ENCODE measurements around the gene ALPK3. TPM values are rescaled to one million over a fixed set of nuclear protein-coding genes. Genes with fewer than 3 reads are reported as not detected.

Gene ALPK3
- total and polyA plus RNA-seq, 2 donors (not counting 3 experiments of a cell fraction or from before 2014, with no cell fraction given) = 18.4 to 36.2 TPM

- no TSS peak for BruUV-seq (replicated peaks)
- Histone ChIP-seq H3K4me3 (replicated peaks in 1 of 3; ENCODE audit: insufficient read depth in 1 of 3, low read depth in 1 of 3, low read length in 3 of 3) (no peak overlapping the region), H3K27me3 (ENCODE audit: control insufficient read depth in 2 of 2, insufficient read depth in 2 of 2, low read length in 2 of 2) (no peaks in the 10 kb centered on the region), H2AFZ (ENCODE audit: low read depth, low read length) (no peak overlapping the region), H3K27ac (ENCODE audit: insufficient read depth, low read depth, low read length) (no peak overlapping the region), H3K36me3 (ENCODE audit: control insufficient read depth in 2 of 2, extremely low read depth in 1 of 2, insufficient read depth in 2 of 2, low read length in 2 of 2) (peaks cover 0 to 40% of the 10 kb centered on the region in 2 experiments), H3K79me2 (ENCODE audit: control insufficient read depth, insufficient read depth, low read length) (no peaks in the 10 kb centered on the region), H3K4me2 (ENCODE audit: insufficient read depth, low read length) (no peak overlapping the region), H3K9me3 (replicated peaks; ENCODE audit: control insufficient read depth, insufficient read depth, low read length) (no peaks in the 10 kb centered on the region), H3K9me1 (replicated peaks; ENCODE audit: control insufficient read depth, extremely low read depth, insufficient read depth, low read length) (no peaks in the 10 kb centered on the region), H4K20me1 (replicated peaks; ENCODE audit: control insufficient read depth, extremely low read depth, insufficient read depth, low read length) (no peaks in the 10 kb centered on the region), H3K4me1 (ENCODE audit: control insufficient read depth, extremely low read depth, insufficient read depth, low read length) (no peaks in the 10 kb centered on the region), H3K9ac (replicated peaks; ENCODE audit: extremely low read depth, insufficient read depth, low read length) (no peak overlapping the region)
- dilution Hi-C loops (cut with MboI; ENCODE audit: extremely low pct_ligation_motif_present, low sequenced_read_pairs) (no loop called here), intact Hi-C loops (cut with micrococcal nuclease) (no loop called here)
- ChIA-PET CTCF (interaction anchor here (1.1 to 3.8 kb wide), 6 partner anchors 13 to 275 kb away, joined by 3 to 15 read pairs (median 4); no protein-coding TSS in a partner anchor), POLR2A (no interaction called here)
- no peak for FAIRE-seq
- no peak for DNase-seq (ENCODE audit: low read depth, low spot score)
- TF ChIP-seq JUN (IDR thresholded peaks at IDR 0.05; ENCODE audit: borderline replicate concordance, insufficient read depth, insufficient read length, low read depth) (no peak), POLR2AphosphoS5 (IDR thresholded peaks at IDR 0.05; ENCODE audit: insufficient read depth, low read depth, low read length) (no peak), CTCF (IDR thresholded peaks at IDR 0.05; ENCODE audit: extremely low read depth in 1 of 2, insufficient read depth in 1 of 2, low read depth in 1 of 2, low read length in 2 of 2) (no peak), FOS (IDR thresholded peaks at IDR 0.05; ENCODE audit: borderline replicate concordance, insufficient read depth, low read length) (no peak), EZH2 (IDR thresholded peaks at IDR 0.05; ENCODE audit: borderline replicate concordance, low read depth, low read length, severe bottlenecking) (no peak), MYC (IDR thresholded peaks at IDR 0.05; ENCODE audit: low read depth, low read length) (no peak)
Measured at GRCh38 chr15:84863565-84864443, 46.6 kb downstream of the ALPK3 start.

Data from endothelial cell of umbilical vein (primary cell).